HG02678 (cell line): Measurements from ENCODE around the gene POTEB3.
"Not testable (repeated sequence)": the region's sequence is repeated elsewhere in the genome, so short reads cannot be mapped to it uniquely, and the experiment has no call there.

Source experiments
- ATAC-seq: cut with Tn5 transposase; IDR thresholded peaks from one replicate; pipeline ENCODE4 v1.9.1; 2021; ENCODE audit warnings: mild to moderate bottlenecking, moderate library complexity; ENCODE audit not compliant: unreplicated experiment

POTEB3 gene

DNA sequence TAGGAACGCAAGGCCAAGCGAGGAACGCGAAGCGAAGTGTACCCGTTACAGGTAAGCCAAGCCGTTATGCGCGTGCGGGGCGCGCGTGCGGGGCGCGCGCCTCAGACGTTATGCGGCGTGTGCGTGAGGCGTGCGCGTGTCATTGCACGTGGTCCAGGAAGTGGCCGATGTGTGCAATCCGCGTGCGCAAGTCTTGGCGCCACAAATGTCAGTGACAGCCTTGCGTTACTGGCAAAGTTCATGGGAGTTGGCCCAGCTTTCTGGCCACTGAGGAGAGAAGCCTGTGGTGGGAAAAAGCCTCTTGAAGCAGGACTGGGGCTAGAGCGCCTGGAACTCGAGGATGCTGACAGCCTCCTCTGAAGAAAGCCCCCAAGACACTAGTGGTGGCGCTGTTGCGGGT, at the start of gene POTEB3:
TSS of gene POTEB3 (minus strand) at position 101 of the 400 bp plus-strand sequence. CDS start 488 bp downstream, outside the sequence.
- not testable (repeated sequence) for ATAC-seq

DNA sequence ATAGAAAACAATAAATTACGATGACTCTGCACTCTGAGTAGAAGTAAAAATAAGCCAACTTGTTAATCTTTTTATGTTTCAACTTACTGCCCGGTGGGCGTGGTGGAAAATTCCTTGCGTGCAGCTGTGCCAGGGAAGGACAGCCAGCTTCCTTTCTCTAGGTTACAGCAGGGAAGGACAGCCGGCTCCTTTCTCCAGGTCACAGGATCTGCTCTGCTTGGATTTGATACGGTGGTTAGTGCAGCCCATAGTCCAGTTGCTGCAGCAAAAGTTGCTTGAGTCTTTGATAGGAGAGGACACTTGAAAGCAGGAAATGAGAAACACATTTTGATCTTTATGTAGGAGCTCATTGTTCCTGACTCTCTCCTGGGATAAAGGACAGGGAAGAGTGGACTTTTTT, 13.4 kb upstream of the POTEB3 start:
- ATAC-seq: not testable (repeated sequence)

DNA sequence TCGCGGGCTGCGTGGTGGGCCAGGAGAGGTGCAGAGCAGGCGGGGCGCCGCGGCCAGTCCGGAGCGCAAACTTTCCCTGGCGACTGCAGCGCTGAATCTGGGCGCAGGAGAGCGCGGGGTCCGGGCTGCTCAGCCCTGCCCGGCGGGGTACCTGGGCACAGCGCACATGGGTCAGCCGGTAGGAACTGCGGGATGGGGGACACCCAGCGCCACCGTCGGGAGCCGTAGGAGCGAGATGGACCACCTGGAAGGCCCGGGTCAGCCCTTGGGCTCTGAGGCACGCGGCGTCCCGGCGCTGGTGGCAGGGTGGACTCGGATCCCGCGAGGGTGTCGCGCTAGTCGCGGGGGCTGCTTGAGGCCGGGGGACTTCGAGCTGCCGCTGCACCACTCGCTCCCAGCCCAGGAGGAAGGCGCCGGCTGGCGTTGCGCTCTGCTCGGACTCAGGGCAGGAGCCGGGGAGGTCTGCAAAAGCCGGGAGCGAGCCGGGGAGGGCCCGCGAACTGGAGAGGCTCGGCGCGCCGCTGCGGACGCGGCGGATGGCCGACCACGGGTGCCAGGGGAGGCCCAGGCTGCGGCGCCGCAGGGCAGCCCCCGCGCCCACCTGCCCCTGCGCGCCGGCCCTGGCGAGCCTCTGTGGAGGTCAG, 11.7 kb upstream of the POTEB3 start:
- not testable (repeated sequence) for ATAC-seq

GRCh38 chr15:21451487-21451886, 11.2 kb upstream of the POTEB3 start:
- not testable (repeated sequence) for ATAC-seq

- ATAC-seq: not testable (repeated sequence)
Measured at GRCh38 chr15:21407366-21407765, 32.9 kb downstream of the POTEB3 start.

- not testable (repeated sequence) for ATAC-seq
Measured at GRCh38 chr15:21401531-21401930, 38.8 kb downstream of the POTEB3 start.

DNA sequence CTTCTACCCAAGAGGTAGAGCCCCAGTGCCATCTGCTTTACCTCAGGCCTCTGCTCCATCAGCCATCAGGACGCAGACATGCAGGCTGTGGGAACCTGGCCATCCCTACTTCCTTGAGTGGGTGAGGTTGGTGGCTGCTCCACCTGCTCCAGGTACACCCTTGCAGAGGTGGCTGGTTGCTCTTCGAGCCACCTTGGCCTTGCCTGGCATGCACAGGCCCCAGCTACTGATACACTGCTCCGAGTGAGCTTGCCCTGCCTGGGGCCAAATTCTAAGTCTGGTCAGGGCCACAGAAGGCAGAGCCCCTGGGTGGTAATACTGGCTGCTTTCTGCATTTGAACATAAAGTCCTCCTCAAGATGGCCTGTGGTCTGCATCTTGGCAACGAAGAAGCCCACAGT, 41.2 kb downstream of the POTEB3 start:
- not testable (repeated sequence) for ATAC-seq

GRCh38 chr15:21398511-21398910, 41.8 kb downstream of the POTEB3 start:
- not testable (repeated sequence) for ATAC-seq

- not testable (repeated sequence) for ATAC-seq
Measured at GRCh38 chr15:21397656-21398055, 42.6 kb downstream of the POTEB3 start.

DNA sequence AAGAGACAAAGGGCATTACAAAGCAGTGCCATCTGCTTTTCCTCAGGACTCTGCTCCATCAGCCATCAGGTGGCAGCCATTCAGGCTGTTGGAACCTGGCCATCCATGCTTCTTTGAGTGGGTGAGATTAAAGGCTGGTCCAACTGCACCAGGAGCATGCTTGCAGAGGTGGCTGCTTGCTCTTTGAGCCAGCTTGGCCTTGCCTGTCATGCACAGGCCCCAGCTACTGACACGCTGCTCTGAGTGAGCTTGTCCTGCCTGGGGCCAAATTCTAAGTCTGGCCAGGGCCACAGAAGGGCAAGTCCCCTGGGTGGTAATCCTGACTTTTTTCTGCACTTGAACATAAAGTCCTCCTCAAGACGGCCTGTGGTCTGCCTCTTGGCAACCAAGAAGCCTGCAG, 43.1 kb downstream of the POTEB3 start:
- ATAC-seq: not testable (repeated sequence)

DNA sequence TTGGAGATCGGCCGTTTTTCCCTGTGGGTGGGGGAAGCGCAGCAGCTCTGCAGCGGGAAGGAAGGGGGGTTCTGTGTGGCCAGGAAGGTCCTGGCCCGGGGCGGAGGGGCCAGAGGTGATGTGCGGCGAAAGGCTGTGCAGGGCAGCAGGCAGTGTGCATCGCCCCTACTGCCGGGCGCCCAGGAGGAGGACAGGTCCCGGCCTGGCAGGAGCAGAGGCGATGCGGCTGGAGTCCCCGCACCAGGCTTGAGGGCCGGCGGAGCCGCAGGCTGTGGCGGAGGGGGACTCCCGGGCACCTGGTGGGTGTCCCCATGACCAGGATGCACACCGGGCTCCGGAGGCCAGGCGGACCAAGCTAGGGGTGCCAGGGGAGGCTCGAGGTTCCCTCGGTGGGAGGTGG, 54.3 kb downstream of the POTEB3 start:
- ATAC-seq: not testable (repeated sequence)

DNA sequence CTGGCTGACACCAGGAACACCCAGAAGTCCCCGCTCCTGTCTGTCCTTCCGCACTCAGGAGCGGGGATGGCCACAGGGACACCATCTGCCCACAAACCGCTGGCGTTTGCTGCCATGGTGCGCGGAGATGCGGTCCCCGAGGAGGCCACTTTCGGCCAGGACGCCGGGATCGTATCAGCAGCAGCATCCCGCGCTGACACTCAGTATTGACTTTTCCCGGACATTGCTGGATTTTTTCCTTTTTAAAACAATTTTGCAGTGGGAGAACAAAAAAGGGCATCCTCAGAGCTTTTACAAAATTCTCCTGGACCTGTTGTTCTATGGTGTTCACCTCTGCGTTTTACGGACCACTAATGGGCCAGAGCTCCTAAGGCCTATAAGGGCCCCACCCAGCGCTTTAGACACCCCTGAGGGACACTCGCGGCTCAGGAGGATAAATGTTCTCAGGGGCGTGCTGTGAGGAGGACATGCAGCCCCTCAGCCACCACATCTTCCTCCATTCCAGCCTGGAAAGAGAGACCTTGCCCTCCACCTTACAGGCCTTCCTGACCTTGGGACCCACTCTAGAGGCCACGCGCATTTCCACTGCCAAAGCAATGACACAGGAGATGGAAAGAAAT, 56.3 kb downstream of the POTEB3 start:
- ATAC-seq: not testable (repeated sequence)

- not testable (repeated sequence) for ATAC-seq
Measured at GRCh38 chr15:21373682-21374081, 66.6 kb downstream of the POTEB3 start.

DNA sequence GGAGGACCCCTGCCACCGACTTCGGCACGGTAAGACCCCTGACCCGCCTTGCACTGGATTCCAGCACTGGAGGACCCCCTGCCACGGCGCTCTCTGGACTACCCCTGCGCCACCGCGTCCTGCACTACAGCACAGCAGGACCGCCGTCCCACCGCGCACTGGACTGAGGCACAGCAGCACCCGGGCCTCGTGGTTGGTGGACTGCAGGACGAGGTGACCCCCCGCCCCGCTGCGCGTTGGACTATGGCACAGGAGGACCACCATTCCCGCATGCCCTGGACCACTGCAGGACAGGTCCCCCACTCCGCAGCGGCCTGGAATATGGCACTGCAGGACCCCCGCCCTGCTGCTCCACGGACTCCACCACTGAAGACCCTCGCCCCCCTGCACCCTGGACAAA, 71.1 kb downstream of the POTEB3 start:
- not testable (repeated sequence) for ATAC-seq

- not testable (repeated sequence) for ATAC-seq
Measured at GRCh38 chr15:21368625-21369024, 71.7 kb downstream of the POTEB3 start.
